HCEC 1CT (cell line): ENCODE results near the gene FNDC8.
"Not testable (repeated sequence)": the region's sequence is repeated elsewhere in the genome, so short reads cannot be mapped to it uniquely, and the experiment has no call there.

Experiments used
- DNase-seq: peaks from one replicate; pipeline ENCODE4 v3.0.0-alpha.2; 2017

The FNDC8 gene

DNA sequence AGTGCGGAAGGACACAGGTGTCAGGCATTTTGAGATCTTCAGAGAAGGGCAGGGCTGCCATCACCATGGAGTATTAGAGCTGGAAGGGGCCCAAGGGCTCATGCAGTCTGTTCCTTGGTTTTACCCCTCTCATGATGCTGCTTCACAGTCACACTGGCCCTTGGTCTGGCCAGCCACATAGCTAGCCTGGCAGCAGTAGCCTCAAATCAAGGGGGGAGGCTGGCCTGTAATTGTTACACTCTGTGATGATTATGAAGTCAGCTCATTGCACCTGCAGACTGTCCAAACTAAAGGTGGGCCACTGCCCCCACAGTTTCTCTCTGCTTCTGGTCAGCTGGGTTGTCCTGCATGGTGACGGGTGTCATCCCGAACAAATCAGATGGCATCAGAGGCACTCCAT is at the start of gene FNDC8:
TSS of gene FNDC8 (plus strand) at position 301 of the 400 bp plus-strand sequence. CDS start at position 380, 79 bp downstream.
- no peak for DNase-seq

GRCh38 chr17:35073183-35073790 is 48.1 kb upstream of the FNDC8 start:
- DNase-seq: no peak

- DNase-seq: no peak
These were observed 47.3 kb upstream of the FNDC8 start for GRCh38 chr17:35073991-35074627.

DNA sequence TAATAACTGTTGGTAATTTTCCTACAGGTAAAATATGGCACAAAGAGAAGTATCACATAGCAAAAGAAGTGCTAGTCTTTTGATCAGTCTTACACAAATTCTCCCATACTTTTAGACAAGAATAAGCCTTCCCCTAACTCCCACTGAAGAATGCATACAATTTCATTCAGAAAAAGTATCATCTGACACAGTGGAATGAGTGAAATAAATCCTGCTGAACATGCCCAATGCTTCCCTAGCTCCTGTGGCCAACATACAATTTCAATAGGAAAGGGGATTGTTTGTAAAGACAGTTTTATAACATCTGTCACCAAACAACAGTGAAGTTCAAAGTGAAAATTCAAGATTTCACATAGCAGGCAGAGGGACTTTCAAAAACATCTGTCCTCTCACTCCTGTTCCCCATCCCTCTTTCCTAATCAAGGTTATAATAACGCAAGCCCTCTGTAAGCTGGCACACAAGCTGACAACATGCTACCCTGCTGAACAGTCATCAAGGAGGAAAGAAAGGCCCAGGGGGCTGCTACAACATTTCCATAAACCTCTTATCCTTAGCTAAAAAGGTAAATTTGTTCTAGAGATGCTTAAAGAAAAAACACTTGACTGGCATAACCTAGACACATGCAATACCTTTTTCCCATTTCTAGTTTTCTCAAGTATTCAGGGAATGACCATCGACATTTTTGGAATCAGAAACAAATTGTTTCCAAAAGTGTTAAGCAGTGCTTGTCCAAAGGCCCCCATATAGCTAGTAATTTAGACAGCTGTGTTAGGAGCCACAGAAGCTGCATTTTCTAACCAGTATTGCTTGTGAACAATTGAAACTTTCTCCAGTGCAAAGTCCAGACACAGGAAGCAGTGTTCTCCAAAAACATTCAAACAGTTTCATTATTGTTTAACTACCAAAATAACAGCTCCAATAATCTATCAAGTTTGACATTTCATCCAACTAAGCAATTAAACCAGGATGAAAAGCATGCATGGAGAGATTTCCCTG is 46.4 kb upstream of the FNDC8 start:
- no peak for DNase-seq

DNA sequence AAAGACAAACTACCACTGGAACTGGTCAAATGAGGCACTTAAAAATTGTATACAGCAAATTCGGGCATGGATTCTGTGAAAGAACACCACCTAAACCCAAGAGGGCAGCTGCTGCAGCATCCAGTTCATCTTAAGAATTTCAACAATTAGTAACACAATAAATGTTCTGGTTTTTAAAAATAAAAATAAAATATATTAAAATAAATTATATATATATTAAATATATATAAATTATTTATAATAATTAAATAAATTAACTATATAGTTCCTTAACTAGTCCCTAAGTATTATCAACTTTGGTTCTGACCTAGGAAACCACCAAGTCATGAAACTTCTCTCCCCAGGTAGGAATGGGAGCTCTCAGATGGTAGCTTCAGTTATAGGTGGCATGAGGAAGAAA is 44.5 kb upstream of the FNDC8 start:
- no peak for DNase-seq

DNA sequence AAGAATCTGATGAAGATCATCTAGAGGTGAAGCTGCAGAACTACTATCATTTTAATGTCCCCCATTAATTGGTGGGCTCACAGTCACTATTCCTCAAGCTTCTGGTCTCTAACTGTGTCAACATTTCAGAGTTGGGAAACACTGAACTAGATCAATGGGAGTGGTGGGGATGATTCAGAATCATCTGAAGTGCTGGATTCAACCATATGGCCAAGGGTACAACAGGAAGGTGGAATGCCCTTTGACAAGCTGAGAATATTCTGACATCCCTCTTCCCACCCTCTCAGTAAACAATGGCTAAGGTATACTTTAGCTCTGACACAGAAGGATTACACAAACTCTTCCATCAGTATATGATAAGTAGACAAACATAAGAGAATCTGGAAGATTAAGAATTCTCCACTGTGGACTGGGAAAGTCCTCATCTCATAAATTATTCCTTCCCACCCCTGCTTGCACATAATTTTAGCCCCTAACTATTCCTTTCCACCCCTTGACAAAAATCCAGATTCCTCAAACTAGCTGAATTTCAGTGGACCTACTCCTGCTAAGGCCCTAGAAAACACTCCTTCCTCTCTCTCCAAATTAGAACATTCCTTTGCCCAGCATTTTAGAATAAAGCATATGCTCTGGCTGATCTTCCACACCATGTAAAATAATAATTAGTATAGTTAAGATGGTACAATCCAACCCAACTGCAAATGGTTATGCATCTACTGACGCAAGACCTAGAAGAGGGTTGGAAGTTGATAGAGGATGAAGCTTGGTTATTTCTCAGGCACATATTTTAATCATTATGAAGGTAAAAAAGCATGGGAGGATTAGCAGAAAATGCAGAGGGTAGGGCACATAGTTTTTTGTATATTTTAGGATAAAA is 41.6 kb upstream of the FNDC8 start:
- peak; percentile 60 for DNase-seq

GRCh38 chr17:35080536-35080935 is 40.9 kb upstream of the FNDC8 start:
- DNase-seq: no peak

- DNase-seq: no peak
These were observed 39.8 kb upstream of the FNDC8 start for GRCh38 chr17:35081638-35082037.

DNA sequence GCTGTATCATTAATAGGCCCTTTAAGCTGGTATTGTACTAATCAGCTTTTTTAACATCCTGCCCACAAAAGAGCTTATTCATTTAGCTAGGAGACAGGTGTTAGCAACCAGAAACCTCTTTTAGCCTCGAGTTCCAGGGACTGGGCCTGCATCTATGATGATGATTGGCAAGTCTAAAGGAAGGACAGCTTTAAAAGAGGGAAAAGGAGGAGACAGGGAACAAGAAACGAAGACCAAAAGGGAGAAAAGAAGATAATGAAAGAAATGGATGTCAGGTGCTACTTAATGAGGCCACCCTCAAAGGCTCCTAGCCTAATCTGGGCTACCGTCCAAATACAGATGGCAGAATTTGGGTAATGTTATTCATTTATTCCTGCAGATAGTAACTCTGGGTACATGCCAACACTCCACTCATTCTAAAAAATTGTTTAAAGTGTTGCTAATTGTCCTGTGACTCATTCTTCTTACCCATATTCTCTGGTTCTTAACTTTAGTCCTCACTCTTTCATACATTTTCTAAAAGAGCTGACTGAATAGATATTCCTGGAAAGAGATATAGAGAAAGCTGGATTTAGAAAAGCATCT is 39.2 kb upstream of the FNDC8 start:
- DNase-seq: peak; percentile 89

GRCh38 chr17:35083071-35083470 is 38.3 kb upstream of the FNDC8 start:
- DNase-seq: no peak

DNA sequence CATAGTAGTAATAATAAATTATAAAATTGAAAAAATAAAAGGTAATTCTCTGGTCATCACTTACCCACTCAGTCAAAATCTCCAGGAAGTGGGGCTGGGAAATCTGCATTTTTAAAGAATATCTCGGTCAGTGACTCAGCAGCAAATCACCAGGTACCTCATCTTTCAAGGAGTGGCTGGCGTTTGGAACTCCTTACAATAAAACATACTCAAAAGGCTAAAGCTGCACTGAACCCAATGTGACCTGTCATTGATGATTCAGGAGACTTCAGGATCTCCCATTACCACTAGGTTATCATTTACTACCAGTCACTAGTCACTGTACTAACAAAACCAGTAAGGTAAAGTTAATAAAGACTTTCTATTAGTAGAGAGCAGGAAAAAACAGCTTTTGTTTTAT is 36.4 kb upstream of the FNDC8 start:
- peak; percentile 79 for DNase-seq

DNA sequence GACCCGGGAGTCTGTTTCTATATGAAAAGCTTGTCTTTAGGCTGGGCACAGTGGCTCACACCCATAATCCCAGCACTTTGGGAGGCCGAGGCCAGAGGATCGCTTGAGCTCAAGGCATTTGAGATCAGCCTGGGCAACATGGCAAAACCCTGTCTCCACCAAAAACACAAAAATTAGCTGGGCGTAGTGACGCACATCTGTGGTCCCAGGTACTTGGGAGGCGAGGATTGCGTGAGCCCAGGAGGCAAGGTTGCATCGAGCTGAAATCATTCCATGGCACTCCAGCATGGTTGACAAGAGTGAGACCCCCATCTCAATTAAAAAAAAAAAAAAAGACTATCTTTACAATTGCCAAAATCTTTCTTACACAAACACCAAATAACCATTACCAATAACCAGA is 35.3 kb upstream of the FNDC8 start:
- no peak for DNase-seq

DNA sequence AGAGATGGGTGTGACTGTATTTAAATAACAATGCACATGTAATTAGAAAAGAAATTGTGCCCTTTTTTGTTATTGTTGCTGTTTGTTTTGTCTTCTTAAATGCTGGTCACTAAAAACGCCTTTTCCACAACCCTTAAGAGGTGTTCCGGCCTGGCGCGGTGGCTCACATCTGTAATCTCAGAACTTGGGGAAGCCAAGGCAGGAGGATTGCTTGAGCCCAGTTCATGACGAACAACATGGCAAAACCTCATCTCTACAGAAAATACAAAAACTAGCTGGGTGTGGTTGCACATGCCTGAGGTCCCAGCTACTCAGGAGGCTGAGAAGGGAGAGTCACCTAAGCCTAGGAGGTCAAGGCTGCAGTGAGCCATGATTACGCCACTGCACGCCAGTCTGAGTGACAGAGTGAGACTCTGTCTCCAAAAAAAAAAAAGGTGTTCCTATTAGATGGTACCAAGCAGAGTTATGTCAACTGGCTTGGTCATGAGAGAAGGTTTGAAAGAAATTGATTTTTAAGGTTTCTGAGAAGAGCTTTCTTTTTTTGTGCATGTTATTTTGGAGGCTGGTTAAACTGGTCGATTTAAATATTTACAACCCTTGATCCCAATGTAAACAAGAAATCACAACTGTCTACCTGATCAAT is 34.4 kb upstream of the FNDC8 start:
- no peak for DNase-seq

- DNase-seq: peak; percentile 15
These were observed 33.6 kb upstream of the FNDC8 start for GRCh38 chr17:35087731-35088355.

- peak; percentile 47 for DNase-seq
These were observed 33.0 kb upstream of the FNDC8 start for GRCh38 chr17:35088356-35088880.

DNA sequence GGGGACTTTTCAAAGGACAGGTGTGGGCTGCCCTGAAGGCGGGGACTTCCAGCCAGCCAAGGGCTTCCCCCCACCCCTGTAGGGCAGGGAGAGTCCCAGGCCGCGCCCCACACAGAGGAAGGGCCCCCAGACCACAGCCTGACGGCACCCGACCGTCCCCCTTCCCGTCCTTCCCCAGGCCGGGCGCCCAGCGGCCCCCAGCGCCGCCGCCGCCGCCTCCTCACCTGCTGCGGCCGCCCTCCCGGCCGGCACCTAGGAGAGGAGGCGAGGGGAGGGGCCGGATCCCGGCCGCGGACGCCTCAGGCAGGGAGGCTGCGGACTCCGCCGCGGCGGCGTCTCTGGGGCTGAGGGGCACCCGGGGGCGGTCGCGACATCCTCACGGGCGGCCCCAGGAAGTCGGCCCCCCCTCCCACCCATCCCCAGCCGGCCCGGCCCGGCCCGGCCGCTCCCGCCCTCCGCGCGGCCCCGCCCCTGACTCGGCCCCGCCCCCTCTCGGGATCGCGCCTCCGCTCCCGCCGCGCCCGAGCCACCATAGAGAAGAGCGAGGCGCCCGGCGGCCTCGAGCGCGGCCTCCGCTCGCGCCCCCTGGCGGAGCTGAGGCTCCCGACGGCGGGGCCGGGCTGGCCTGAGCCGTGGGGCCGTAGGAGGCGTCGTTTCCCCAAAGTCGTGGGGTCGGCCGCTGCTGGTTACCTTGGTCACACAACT is 32.4 kb upstream of the FNDC8 start:
- peak; percentile 78 for DNase-seq

DNA sequence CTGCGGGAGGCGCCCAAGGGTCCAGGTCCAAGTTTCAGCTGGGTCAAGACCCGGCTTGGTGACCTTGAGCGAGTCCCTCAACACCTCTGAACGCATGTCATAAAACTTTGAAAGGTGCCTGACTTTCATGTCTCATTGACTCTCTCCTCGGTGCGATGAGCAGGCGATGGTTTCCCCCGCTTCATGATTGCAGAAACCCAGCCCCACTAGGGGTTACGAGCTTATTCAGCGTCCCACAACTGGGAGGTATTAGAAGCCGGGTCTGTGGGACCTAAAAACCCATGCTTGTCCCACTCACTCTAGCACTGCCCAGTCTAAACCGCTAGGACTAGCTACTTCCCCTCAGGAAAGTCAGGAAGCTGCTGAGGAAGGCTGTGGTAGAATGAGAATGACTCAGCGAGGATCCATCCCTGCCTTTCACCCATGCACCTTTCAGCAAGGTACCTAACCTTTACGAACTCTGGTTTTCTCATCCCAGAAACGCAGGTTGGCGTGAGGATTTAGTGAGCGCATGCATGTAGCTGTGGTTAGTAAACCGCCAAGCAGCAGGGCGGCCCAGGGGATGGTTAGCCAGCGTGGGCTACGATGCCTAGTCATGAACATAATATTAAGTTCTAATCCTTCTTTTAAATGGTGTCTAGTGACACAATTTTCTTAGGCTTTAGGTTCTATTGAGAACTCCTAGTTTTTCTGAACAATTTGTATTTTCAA is 31.7 kb upstream of the FNDC8 start:
- peak; percentile 24 for DNase-seq

- not testable (repeated sequence) for DNase-seq
These were observed 30.7 kb upstream of the FNDC8 start for GRCh38 chr17:35090707-35091106.

- peak; percentile 87 for DNase-seq
These were observed 26.5 kb upstream of the FNDC8 start for GRCh38 chr17:35094902-35095301.

GRCh38 chr17:35095741-35096140 is 25.7 kb upstream of the FNDC8 start:
- DNase-seq: no peak
